GM18508 (cell line): ENCODE measurements around the gene ATP2C2.

ENCODE experiments used
- ATAC-seq: cut with Tn5 transposase; IDR thresholded peaks from one replicate; pipeline ENCODE4 v1.9.1; 2021; ENCODE audit warnings: moderate number of reproducible peaks; ENCODE audit not compliant: insufficient read depth, unreplicated experiment

ATP2C2 gene

GRCh38 chr16:84360748-84361147 lies 7.6 kb upstream of the ATP2C2 start:
- no peak for ATAC-seq

- no peak for ATAC-seq
These were observed 6.8 kb upstream of the ATP2C2 start for GRCh38 chr16:84361546-84361945.

- ATAC-seq: no peak
These were observed 5.8 kb upstream of the ATP2C2 start for GRCh38 chr16:84362471-84362941.

GRCh38 chr16:84366208-84366607 lies 2.1 kb upstream of the ATP2C2 start:
- ATAC-seq: no peak

- ATAC-seq: no peak
These were observed 1.0 kb upstream of the ATP2C2 start for GRCh38 chr16:84367297-84367680.

- no peak for ATAC-seq
These were observed 509 bp upstream of the ATP2C2 start for GRCh38 chr16:84367750-84368307.

- ATAC-seq: no peak
These were observed 767 bp downstream of the ATP2C2 start for GRCh38 chr16:84369105-84369504.

GRCh38 chr16:84369938-84370627 lies 1.7 kb downstream of the ATP2C2 start:
- no peak for ATAC-seq

- ATAC-seq: no peak
These were observed 2.6 kb downstream of the ATP2C2 start for GRCh38 chr16:84370723-84371552.

GRCh38 chr16:84371553-84371865 lies 3.2 kb downstream of the ATP2C2 start:
- no peak for ATAC-seq

GRCh38 chr16:84373907-84374489 lies 5.7 kb downstream of the ATP2C2 start:
- no peak for ATAC-seq

GRCh38 chr16:84378099-84378498 lies 9.8 kb downstream of the ATP2C2 start:
- ATAC-seq: no peak

- no peak for ATAC-seq
These were observed 10.2 kb downstream of the ATP2C2 start for GRCh38 chr16:84378567-84378966.

- ATAC-seq: no peak
These were observed 10.8 kb downstream of the ATP2C2 start for GRCh38 chr16:84379008-84379708.

GRCh38 chr16:84379709-84380362 lies 11.5 kb downstream of the ATP2C2 start:
- ATAC-seq: no peak

GRCh38 chr16:84380405-84380804 lies 12.1 kb downstream of the ATP2C2 start:
- ATAC-seq: no peak

GRCh38 chr16:84382396-84382795 lies 14.1 kb downstream of the ATP2C2 start:
- no peak for ATAC-seq

- ATAC-seq: no peak
These were observed 14.8 kb downstream of the ATP2C2 start for GRCh38 chr16:84383106-84383505.

GRCh38 chr16:84386047-84386446 lies 17.7 kb downstream of the ATP2C2 start:
- no peak for ATAC-seq

- no peak for ATAC-seq
These were observed 18.7 kb downstream of the ATP2C2 start for GRCh38 chr16:84387021-84387420.
